Measurements from ENCODE around the gene GNAT1.
"Not testable (repeated sequence)": the region's sequence is repeated elsewhere in the genome, so short reads cannot be mapped to it uniquely, and the experiment has no call there.

The GNAT1 gene

GRCh38 chr3:50221411-50222168 lies 30.2 kb downstream of the GNAT1 start:
- no peak for TF ChIP-seq CTCF (IDR thresholded peaks at IDR 0.05; ENCODE audit: low read depth, low read length, missing control alignments)
- no peak overlapping the region for H3K4me3 ChIP-seq (ENCODE audit: low read depth, low read length)
- DNase-seq (ENCODE audit: low read depth), result no peak
- in situ Hi-C loops (cut with HindIII; ENCODE audit: low sequenced_read_pairs), result no loop called here

- no peak for TF ChIP-seq CTCF (IDR thresholded peaks at IDR 0.05; ENCODE audit: low read depth, low read length, missing control alignments)
- no peak for DNase-seq (ENCODE audit: low read depth)
- in situ Hi-C loops (cut with HindIII; ENCODE audit: low sequenced_read_pairs), result no loop called here
- H3K4me3 ChIP-seq (ENCODE audit: low read depth, low read length), result no peak overlapping the region
These were observed 30.7 kb downstream of the GNAT1 start for GRCh38 chr3:50222169-50222528.

GRCh38 chr3:50224639-50225038 lies 33.2 kb downstream of the GNAT1 start:
- no peak for DNase-seq (ENCODE audit: low read depth)
- in situ Hi-C loops (cut with HindIII; ENCODE audit: low sequenced_read_pairs), result no loop called here
- H3K4me3 ChIP-seq (ENCODE audit: low read depth, low read length), result no peak overlapping the region
- TF ChIP-seq CTCF (IDR thresholded peaks at IDR 0.05; ENCODE audit: low read depth, low read length, missing control alignments), result no peak

- no peak for TF ChIP-seq CTCF (IDR thresholded peaks at IDR 0.05; ENCODE audit: low read depth, low read length, missing control alignments)
- no peak for DNase-seq (ENCODE audit: low read depth)
- in situ Hi-C loops (cut with HindIII; ENCODE audit: low sequenced_read_pairs), result no loop called here
- H3K4me3 ChIP-seq (ENCODE audit: low read depth, low read length), result peak overlapping the region; percentile 66
These were observed 35.5 kb downstream of the GNAT1 start for GRCh38 chr3:50226888-50227389.

GRCh38 chr3:50227390-50228183 lies 36.2 kb downstream of the GNAT1 start:
- peak; percentile 66 for TF ChIP-seq CTCF (IDR thresholded peaks at IDR 0.05; ENCODE audit: low read depth, low read length, missing control alignments)
- peak overlapping the region; percentile 66 for H3K4me3 ChIP-seq (ENCODE audit: low read depth, low read length)
- peak; percentile 45 for DNase-seq (ENCODE audit: low read depth)
- in situ Hi-C loops (cut with HindIII; ENCODE audit: low sequenced_read_pairs), result no loop called here

GRCh38 chr3:50228184-50228763 lies 36.9 kb downstream of the GNAT1 start:
- peak overlapping the region; percentile 66 for H3K4me3 ChIP-seq (ENCODE audit: low read depth, low read length)
- DNase-seq (ENCODE audit: low read depth); in situ Hi-C loops (cut with HindIII; ENCODE audit: low sequenced_read_pairs): not testable (repeated sequence)
